HT-29 (cell line): Measurements from ENCODE around the gene CRYM. TPM values are rescaled to one million over a fixed set of nuclear protein-coding genes. Genes with fewer than 3 reads are reported as not detected.
A peak's percentile ranks its signal among the peaks of the same experiment; 100 is the strongest.
"Not testable (repeated sequence)": the region's sequence is repeated elsewhere in the genome, so short reads cannot be mapped to it uniquely, and the experiment has no call there.

Experiments used
- DNase-seq: peaks from one replicate; pipeline ENCODE4 v3.0.0-alpha.2; 2015; ENCODE audit warnings: low spot score
- total RNA-seq: library from RNA; depleted of rRNA; stranded (reverse); fragments of >200 nt; shearing (Covaris generic); gene quantifications from 2 replicates; pipeline ENCODE4 v1.2.3, GENCODE V29; 2014

Gene CRYM
- total RNA-seq, 1 experiment from 2014 or later: 0.61 TPM

GRCh38 chr16:21279501-21279900 lies 1.4 kb upstream of the CRYM start:
- DNase-seq: no peak

GRCh38 chr16:21277045-21277926 lies 804 bp downstream of the CRYM start:
- no peak for DNase-seq

GRCh38 chr16:21276090-21276489 lies 2.0 kb downstream of the CRYM start:
- no peak for DNase-seq

DNA sequence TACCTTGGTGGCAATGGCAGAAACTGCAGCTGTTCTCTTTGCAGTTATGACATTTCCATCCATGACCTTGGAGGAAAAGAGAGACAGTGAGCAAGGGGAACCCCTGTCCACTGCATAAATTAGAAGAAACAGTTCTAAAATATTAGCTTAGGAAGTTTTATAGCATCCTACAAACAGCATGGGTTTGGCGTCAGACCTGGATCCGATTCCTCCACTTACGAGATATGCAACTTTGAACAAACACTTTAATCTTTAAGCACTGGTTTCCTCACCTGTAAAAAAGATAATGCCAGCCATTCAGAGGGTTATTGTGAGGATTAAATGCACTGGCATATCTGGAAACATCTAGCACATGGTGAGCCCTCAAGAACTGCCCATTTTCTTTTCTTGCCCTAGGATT lies 2.6 kb downstream of the CRYM start:
- DNase-seq: no peak

GRCh38 chr16:21274172-21274726 lies 3.8 kb downstream of the CRYM start:
- DNase-seq: no peak

DNA sequence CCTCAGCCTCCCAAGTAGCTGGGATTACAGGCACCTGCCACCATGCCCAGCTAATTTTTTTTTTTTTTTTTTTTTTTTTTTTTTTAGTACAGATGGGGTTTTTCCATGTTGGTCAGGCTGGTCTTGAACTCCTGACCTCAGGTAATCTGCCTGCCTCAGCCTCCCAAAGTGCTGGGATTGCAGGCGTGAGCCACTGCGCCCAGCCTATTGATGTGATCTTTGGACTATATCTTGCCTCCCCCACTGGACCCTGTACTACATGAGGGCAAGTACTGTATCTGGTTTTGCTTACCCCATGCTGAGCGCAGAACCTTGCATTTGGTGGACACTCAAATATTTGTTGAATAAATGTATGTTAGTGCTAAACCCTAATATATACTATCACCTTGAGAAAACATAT lies 5.3 kb downstream of the CRYM start:
- not testable (repeated sequence) for DNase-seq

GRCh38 chr16:21272253-21272652 lies 5.8 kb downstream of the CRYM start:
- no peak for DNase-seq

- no peak for DNase-seq
Measured at GRCh38 chr16:21268236-21268635, 9.9 kb downstream of the CRYM start.

- DNase-seq: no peak
Measured at GRCh38 chr16:21267298-21267697, 10.8 kb downstream of the CRYM start.

- no peak for DNase-seq
Measured at GRCh38 chr16:21265104-21265837, 12.8 kb downstream of the CRYM start.

DNA sequence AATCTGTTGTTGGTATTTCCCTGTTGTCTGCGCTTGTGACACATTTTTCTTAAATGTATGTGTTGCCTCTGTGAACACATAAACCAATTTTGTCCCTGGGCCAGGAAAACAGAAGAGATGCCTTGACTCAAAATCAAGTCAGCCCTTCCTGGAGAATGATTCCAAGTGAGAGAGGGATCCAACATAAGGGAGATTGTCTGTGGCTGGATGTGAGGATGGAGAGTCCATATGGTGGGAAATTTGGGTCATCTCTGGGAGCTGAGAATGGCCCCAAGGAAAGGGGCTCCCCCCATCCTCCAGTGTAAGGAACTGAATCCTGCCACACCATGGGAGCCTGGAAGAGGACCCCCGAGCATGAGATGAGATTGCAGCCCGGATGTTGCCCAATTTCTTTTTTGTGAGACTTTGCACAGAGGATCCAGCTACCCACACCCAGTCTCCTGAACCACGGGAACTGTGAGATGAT lies 13.5 kb downstream of the CRYM start:
- no peak for DNase-seq

DNA sequence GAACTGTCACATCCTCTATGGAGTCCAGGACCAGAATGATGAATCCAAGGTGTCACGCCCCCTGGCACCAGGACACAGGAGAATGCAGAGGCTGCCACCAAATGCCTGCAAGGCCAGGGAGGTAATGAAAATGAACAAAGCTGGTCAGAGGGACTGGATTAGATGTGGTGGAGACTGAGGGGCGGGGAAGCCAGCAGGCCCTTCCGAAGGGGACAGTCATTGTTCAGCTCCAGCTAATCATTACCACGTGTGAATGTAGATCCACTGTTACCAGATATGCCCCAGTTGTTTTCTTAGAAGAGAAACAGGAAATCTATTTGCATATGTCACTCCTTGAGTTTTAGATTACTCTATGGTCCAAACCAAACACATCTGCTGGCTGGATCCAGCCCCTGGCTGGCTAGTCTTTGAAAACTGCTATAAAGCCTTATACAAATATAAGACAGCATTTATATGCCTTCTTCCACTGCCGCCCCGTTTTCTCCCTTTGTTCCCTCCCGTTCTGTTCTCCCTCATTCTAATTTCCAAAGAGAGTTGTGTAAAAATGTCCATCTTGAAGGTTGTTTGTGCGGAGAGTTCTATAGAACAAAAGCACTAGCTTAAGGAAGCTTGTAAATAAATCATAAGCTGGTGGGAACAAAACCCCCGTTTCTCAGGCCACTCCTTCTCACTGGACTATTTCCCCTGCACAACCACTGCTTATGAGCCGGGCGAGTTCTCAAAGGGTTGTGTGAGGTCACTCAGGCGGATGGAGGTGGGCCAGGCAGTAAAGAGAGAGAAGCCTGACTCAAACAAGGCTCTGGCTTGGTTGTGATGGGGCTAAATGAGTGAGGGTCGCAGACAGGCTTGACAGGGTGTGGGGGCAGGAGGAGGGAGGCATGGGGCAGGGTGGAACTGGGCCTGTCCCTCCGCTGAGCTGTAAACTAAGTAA lies 14.2 kb downstream of the CRYM start:
- peak; percentile 41 for DNase-seq

DNA sequence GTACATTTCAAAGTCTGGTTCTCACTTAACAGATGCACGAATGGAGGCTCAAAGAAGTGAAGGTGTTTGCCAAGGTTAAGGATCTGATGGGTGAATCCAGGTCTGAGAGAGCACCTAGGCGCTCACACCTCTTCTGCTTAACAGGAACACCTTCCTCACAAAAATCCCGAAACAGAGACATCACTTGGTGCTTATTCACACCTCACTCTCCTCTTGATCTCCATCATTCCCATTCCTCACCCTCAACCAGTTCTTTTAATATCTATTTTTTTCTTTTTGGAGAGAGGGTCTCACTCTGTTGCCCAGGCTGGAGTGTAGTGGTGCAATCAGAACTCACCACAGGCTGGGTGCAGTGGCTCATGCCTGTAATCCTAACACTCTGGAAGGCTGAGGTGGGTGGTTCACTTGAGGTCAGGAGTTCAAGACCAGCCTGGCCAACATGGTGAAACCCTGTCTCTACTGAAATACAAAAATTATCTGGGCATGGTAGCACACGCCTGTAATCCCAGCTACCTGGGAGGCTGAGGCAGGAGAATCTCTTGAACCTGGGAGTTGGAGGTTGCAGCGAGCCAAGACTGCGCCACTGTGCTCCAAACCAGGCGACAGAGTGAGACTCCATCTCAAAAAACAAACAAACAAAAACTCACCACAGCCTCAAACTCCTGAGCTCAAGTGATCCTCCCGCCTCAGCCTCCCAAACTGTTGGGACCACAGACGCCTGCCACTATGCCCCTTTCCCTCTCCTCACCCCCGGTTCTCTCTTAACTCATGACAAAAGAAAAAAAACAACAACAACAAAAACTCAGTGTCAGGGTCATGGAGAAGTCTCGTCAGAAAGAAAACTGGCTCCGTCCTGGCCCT lies 15.1 kb downstream of the CRYM start:
- no peak for DNase-seq

DNA sequence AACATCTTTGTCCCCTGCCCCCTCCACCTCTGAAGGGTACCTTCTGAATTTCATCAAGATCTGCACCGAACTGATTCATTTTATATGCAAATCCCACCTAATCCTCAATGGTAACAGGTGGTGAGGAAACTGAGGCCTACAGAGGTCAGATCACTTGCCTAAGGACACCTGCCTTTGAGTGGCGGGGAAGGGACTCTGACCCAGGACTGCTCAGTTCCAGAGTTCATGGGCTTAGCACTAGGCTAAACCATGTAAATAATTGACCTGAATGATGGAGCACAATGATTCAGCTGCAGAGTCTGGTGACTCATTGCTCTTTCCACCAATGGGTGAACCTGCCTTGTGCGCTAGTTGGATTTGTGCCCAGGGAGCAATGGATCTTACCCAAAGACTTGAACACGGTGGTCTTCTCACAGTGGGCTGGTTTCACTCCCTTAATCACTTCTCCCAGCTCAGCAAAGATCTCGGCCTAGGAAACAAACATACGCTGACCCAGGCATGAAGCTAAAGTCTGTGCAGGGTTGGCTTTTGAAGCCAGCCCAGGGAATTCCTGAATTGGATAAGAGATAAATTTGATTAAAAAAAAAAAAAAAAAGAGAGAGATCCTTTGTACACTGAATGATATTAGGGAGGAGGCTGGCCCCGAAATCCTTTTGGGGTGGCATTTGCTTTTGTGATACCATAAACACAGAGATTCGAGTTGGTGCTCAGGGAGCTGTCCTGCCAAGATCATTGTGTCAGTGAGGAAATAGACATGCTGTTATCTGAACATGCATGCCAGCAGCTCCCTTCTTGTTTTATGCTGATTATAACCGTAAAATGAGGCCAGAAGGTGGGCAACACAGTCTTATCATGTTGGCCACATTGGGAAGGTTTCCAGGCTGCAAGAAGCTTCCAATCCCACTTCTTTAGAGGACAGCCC lies 17.0 kb downstream of the CRYM start:
- peak; percentile 92 for DNase-seq

DNA sequence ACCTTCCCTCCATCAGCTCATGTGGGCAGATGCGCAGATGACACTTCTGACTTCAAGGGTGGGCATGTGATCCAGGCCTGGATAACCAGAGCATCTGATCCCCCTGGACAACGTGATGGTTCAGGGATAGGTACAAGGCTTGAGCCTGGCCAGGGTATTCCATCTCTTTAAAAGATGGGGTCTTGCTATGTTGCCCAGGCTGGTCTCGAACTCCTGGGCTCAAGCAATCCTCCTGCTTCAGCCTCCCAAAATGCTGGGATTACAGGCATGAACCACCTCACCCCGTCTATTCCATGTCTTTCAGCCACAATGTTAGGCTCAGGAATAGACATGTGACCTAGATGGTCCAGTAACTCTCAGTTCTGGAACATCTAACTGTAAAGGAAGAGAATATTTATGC lies 20.8 kb downstream of the CRYM start:
- no peak for DNase-seq

- DNase-seq: no peak
Measured at GRCh38 chr16:21256636-21257035, 21.5 kb downstream of the CRYM start.

DNA sequence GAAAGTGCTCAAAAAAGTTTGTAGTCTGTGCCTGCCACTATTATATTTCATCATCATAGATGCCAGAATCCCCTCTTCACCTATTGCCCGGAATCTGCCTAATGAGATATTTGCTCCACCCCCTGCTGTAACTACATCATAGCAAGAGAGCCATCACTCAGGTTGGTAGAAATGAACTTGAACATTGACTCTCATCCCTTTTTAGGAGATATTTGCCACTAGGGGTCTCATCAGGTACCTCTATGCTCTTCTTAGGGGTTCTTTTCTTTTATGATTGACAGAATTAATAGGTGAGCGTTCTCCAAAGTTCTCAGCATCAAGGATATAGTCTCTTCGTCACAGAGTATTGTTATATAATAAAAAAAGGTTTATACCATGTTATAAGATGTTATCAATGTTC lies 24.6 kb downstream of the CRYM start:
- no peak for DNase-seq

DNA sequence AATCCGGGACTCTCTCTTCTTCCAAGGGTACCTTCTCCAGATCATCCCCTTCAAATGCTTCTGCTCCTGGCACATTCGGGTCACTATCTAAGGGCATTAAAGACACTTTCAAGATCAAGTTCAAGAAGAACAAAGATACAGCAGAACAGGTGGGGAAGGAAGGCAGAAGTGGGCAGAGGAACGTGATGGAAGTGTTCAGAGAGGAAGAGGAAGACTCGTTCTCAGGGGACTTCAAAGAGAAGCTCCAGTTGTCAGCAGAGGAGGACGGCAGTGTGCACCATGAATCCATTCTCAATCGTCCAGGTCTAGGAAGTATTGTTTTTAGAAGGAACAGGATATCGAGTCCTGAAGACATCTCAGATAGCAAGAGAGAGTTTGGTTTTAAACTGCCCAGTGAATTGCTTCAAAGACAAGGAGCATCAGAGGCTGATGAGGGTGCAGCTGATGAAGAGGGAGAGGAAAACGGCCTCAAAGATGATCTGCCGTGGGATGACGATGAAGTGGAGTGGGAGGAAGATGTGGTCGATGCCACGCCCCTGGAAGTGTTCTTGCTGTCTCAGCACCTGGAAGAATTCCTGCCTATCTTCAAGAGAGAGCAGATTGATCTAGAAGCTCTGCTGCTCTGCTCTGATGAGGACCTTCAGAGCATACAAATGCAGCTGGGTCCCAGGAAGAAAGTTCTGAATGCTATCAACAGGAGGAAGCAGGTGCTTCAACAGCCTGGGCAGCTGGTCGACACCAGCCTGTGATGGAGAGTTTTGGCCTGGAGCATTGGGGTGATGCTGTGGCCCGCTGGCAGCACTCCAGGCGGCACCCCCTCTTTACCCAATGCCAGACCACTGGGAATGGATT lies 27.8 kb downstream of the CRYM start:
- DNase-seq: no peak
